GM12878 (cell line): Measurements from ENCODE around the gene NT5C3B. TPM values are rescaled to one million over a fixed set of nuclear protein-coding genes. Genes with fewer than 3 reads are reported as not detected.

Experiments
- ATAC-seq: fragments of 200-7000 bp; cut with Tn5 transposase; 3 replicates; pipeline ENCODE4 v1.9.1; 2020; ENCODE audit warnings: mild to moderate bottlenecking, moderate library complexity
- BruUV-seq: library from RNA; stranded (reverse); fragments of 400-500 nt; replicated peaks from 2 replicates; lab custom pipeline; 2021; lab: Mats Ljungman, UMichigan
- CTCF ChIA-PET: fragments of 300-600 bp; sonication (Branson Sonifier 250); formaldehyde crosslinking; extraction: SDS; loops from one replicate; lab custom pipeline; 2021; ENCODE audit warnings: inconsistent platforms; lab: Yijun Ruan, JAX
- POLR2A ChIA-PET: fragments of 350-600 bp; formaldehyde crosslinking; extraction: SDS; loops from one replicate; lab custom pipeline; 2021; ENCODE audit warnings: inconsistent platforms; lab: Charles Lee
- RAD21 ChIA-PET: fragments of 300-600 bp; sonication (Branson Sonifier 250); formaldehyde crosslinking; loops from one replicate; lab custom pipeline; 2023; ENCODE audit warnings: antibody characterized with exemption; ENCODE audit not compliant: unreplicated experiment; lab: Charles Lee
- SMC1A ChIA-PET: fragments of 300-600 bp; sonication (Branson Sonifier 250); formaldehyde crosslinking; loops from one replicate; lab custom pipeline; 2023; ENCODE audit not compliant: unreplicated experiment, uncharacterized antibody; lab: Charles Lee
- DNase-seq: peaks from one replicate; pipeline ENCODE4 v3.0.0-alpha.2; 2011; ENCODE audit warnings: low read depth, low spot score
- FAIRE-seq: peaks from 3 replicates; lab custom pipeline; 2011; peaks lifted over from hg19 to GRCh38; lab: Jason Lieb, UNC
- H2AFZ ChIP-seq: 2 replicates; pipeline ENCODE4 v1.6.0; 2011; ENCODE audit warnings: low read depth, low read length, control low read depth; ENCODE audit not compliant: control insufficient read depth
- H3K27ac ChIP-seq: 2 replicates; pipeline ENCODE4 v1.5.1; 2011; ENCODE audit warnings: control low read depth; ENCODE audit not compliant: control insufficient read depth, insufficient read depth
- H3K27me3 ChIP-seq, 2 experiments: replicated peaks in 1 of 2; 2 replicates each; pipeline versions ENCODE4 v1.6.0 to v1.6.1; 2011; ENCODE audit warnings: low read length in 1 of 2; ENCODE audit not compliant: control insufficient read depth in 2 of 2, insufficient read depth in 2 of 2
- H3K36me3 ChIP-seq, 2 experiments: 2 replicates each; pipeline ENCODE4 v1.5.1; 2011; ENCODE audit warnings: low read length in 1 of 2; ENCODE audit not compliant: control insufficient read depth in 2 of 2, insufficient read depth in 2 of 2
- H3K4me1 ChIP-seq: 2 replicates; pipeline ENCODE4 v1.6.1; 2011; ENCODE audit warnings: mild to moderate bottlenecking, low read length, moderate library complexity, mixed read lengths; ENCODE audit not compliant: control insufficient read depth, insufficient read depth
- H3K4me2 ChIP-seq: 2 replicates; pipeline ENCODE4 v1.6.0; 2011; ENCODE audit warnings: control low read depth; ENCODE audit not compliant: control insufficient read depth, insufficient read depth
- H3K4me3 ChIP-seq: fragments of 200-600 bp; sonication (generic); 2 replicates; pipeline ENCODE4 v1.5.1; 2016
- H3K79me2 ChIP-seq: 2 replicates; pipeline ENCODE4 v1.6.0; 2011; ENCODE audit warnings: low read length; ENCODE audit not compliant: control insufficient read depth, insufficient read depth
- H3K9ac ChIP-seq: 2 replicates; pipeline ENCODE4 v1.8.0; 2011; ENCODE audit warnings: low read length, control low read depth, mixed read lengths; ENCODE audit not compliant: control insufficient read depth, insufficient read depth
- H3K9me3 ChIP-seq: replicated peaks from 3 replicates; pipeline ENCODE4 v1.5.1; 2011; ENCODE audit warnings: mild to moderate bottlenecking, low read length; ENCODE audit not compliant: control insufficient read depth, insufficient read depth
- H4K20me1 ChIP-seq: 2 replicates; pipeline ENCODE4 v1.6.0; 2011; ENCODE audit not compliant: control insufficient read depth, insufficient read depth
- ATF7 ChIP-seq: fragments of 450-650 bp; IDR thresholded peaks from 2 replicates; pipeline ENCODE4 v1.6.1; 2016; ENCODE audit warnings: low read depth, mild to moderate bottlenecking
- BCL11A ChIP-seq: IDR thresholded peaks from 2 replicates; pipeline ENCODE4 v1.6.1; 2011; ENCODE audit warnings: low read depth, low read length
- MTA3 ChIP-seq: IDR thresholded peaks from 2 replicates; pipeline ENCODE4 v1.6.1; 2012; ENCODE audit warnings: low read length, inconsistent platforms, borderline replicate concordance
- RUNX3 ChIP-seq: IDR thresholded peaks from 2 replicates; pipeline ENCODE4 v1.6.1; 2012; ENCODE audit warnings: low read length, inconsistent platforms
- SPI1 ChIP-seq: IDR thresholded peaks from 2 replicates; pipeline ENCODE4 v1.6.1; 2011; ENCODE audit warnings: low read depth, mild to moderate bottlenecking, low read length, moderate library complexity, borderline replicate concordance; ENCODE audit not compliant: insufficient read depth
- ZNF384 ChIP-seq: IDR thresholded peaks from 2 replicates; pipeline ENCODE4 v1.6.1; 2012; ENCODE audit warnings: low read depth, mild to moderate bottlenecking, low read length, improper control_type of control experiment, borderline replicate concordance
- ZSCAN29 ChIP-seq: fragments of 450-650 bp; IDR thresholded peaks from 2 replicates; pipeline ENCODE4 v1.6.1; 2017; ENCODE audit warnings: mild to moderate bottlenecking, moderate library complexity
- WGBS: methylation state at CpG from one replicate; pipeline ENCODE4 v1.1.6; 2016; ENCODE audit warnings: low lambda C conversion rate; ENCODE audit not compliant: insufficient replicate concordance, insufficient coverage; ENCODE audit errors: missing lambda C conversion rate; 5-methylcytosine and 5-hydroxymethylcytosine counted together
- in situ Hi-C: fragments of 300-500 bp; cut with MboI; formaldehyde crosslinking; loops from 9 replicates; pipeline ENCODE4 v1.14.3; 2018; ENCODE audit warnings: mixed read lengths
- intact Hi-C: fragments of 100-400 bp; cut with micrococcal nuclease; formaldehyde crosslinking; loops from one replicate; pipeline ENCODE4 v1.14.2; 2022; ENCODE audit not compliant: unreplicated experiment
- polyA plus RNA-seq, 11 experiments: library from polyadenylated mRNA; depleted of rRNA in 4 of 11; unstranded in 6 of 11; stranded (reverse) in 5 of 11; fragments of >200 nt; fragmentation: Nextera tagmentation in 4 of 11; fragmentation: Illumina TruSeq in 1 of 11; extraction: Ambion mirVana in 4 of 11; extraction: Trizol in 1 of 11; gene quantifications; 1 replicate in 1 of 11; 2 replicates in 10 of 11; pipeline versions ENCODE4 v1.2.1 to v1.2.3, GENCODE V29; 2011 to 2016; ENCODE audit warnings: inconsistent platforms in 2 of 11, missing spikeins in 2 of 11, low read depth in 1 of 11
- total RNA-seq, 4 experiments: library from RNA; depleted of rRNA in 3 of 4; stranded (reverse); fragments of >200 nt in 3 of 4; fragmentation: Illumina TruSeq in 1 of 4; extraction: Trizol in 1 of 4; gene quantifications; 2 replicates each; pipeline versions ENCODE4 v1.2.1 to v1.2.3, GENCODE V29; 2013 to 2021
- TF ChIP-seq, protein P1 (sequence below): fragments of 150-350 bp; IDR thresholded peaks from 2 replicates; pipeline ENCODE4 v1.6.1; 2014; ENCODE audit warnings: mild to moderate bottlenecking, low read depth, low read length
- TF ChIP-seq, protein P2 (sequence below): fragments of 450-650 bp; IDR thresholded peaks from 2 replicates; pipeline ENCODE4 v1.6.1; 2016; ENCODE audit warnings: mild to moderate bottlenecking
- TF ChIP-seq, protein P3 (sequence below): fragments of 450-650 bp; IDR thresholded peaks from 2 replicates; pipeline ENCODE4 v1.6.1; 2018; ENCODE audit warnings: borderline replicate concordance, mild to moderate bottlenecking; ENCODE audit not compliant: partially characterized antibody

Gene NT5C3B
- total and polyA plus RNA-seq, 10 of the 15 experiments (the other 5 are each of a cell fraction or from before 2014, with no cell fraction given), result 0.52 to 64.6 (median 41.0) TPM

DNA sequence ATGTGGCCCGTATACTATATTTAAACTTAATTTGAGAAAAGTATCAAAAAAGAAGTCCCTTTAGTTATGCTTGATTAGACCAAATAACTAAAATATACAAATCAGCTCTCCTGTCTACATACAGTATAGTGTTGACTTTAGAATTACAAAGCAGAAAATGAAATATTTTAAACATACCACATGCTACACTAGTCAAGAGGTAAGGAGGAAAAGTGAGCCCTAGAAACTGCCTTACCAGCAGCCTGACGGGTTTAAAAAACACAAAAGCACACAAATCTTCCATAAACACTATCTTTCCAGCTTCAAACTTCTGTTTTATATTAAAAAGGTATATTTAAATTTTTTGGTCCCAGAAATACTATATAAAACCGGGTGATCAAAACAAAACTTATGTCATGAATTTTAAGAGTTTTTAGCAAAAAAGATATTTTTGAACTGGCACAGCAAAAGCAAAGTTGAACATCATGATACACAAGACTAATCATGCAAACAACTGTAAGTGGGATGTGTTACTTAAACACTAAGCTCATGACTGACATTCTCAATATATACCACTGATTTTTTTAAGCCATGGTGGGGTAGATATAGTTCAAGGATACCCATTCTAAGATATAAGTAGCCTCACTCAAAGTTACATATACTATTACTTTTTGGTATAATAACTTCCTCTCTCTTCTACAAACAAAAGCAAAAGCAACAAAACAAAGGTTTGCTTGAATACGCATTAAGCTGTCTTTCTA is 13.4 kb upstream of the NT5C3B start:
- in situ Hi-C loops, result no loop called here
- intact Hi-C loops, result no loop called here
- peaks cover 19% of the 10 kb centered on the region for H3K79me2 ChIP-seq
- H3K9me3 ChIP-seq, result no peaks in the 10 kb centered on the region
- H3K4me3 ChIP-seq, result no peak overlapping the region
- peaks cover 9 to 14% of the 10 kb centered on the region in 2 experiments for H3K36me3 ChIP-seq
- ChIA-PET SMC1A (interaction anchor here (0.6 to 5.2 kb wide), 10 partner anchors 10 to 158 kb away, joined by 3 to 33 read pairs (median 4); partner anchors contain the start of genes KLHL10, KLHL11, ODAD4 and P3H4), POLR2A (interaction anchor here (0.6 to 1.4 kb wide), 7 partner anchors 11 to 47 kb away, joined by 3 to 5 read pairs (median 4); no protein-coding TSS in a partner anchor), CTCF (interaction anchor here (0.6 to 2.7 kb wide), 10 partner anchors 11 to 332 kb away, joined by 3 to 18 read pairs (median 3); partner anchors contain the start of gene KLHL11), RAD21 (interaction anchor here (0.6 to 2.1 kb wide), 8 partner anchors 11 to 136 kb away, joined by 3 to 15 read pairs (median 5); partner anchors contain the start of genes KLHL10, KLHL11 and P3H4)
- H2AFZ ChIP-seq, result no peak overlapping the region
- peak overlapping the region; percentile 15; the same call in 1 of the 2 replicates for H3K27ac ChIP-seq
- DNase-seq (no peak), ATAC-seq (peak; percentile 82), FAIRE-seq (no peak)
- TF ChIP-seq ZSCAN29 (no peak), BCL11A (no peak), SPI1 (no peak), ZNF384 (0 out of 2 replicates have a peak, but pooled peaks have one; percentile 25), ATF7 (no peak), MTA3 (no peak), RUNX3 (no peak)
- TF ChIP-seq, protein P1, sequence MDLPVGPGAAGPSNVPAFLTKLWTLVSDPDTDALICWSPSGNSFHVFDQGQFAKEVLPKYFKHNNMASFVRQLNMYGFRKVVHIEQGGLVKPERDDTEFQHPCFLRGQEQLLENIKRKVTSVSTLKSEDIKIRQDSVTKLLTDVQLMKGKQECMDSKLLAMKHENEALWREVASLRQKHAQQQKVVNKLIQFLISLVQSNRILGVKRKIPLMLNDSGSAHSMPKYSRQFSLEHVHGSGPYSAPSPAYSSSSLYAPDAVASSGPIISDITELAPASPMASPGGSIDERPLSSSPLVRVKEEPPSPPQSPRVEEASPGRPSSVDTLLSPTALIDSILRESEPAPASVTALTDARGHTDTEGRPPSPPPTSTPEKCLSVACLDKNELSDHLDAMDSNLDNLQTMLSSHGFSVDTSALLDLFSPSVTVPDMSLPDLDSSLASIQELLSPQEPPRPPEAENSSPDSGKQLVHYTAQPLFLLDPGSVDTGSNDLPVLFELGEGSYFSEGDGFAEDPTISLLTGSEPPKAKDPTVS, result no peak
- TF ChIP-seq, protein P2, sequence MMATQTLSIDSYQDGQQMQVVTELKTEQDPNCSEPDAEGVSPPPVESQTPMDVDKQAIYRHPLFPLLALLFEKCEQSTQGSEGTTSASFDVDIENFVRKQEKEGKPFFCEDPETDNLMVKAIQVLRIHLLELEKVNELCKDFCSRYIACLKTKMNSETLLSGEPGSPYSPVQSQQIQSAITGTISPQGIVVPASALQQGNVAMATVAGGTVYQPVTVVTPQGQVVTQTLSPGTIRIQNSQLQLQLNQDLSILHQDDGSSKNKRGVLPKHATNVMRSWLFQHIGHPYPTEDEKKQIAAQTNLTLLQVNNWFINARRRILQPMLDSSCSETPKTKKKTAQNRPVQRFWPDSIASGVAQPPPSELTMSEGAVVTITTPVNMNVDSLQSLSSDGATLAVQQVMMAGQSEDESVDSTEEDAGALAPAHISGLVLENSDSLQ, result peak; percentile 72
- TF ChIP-seq, protein P3, sequence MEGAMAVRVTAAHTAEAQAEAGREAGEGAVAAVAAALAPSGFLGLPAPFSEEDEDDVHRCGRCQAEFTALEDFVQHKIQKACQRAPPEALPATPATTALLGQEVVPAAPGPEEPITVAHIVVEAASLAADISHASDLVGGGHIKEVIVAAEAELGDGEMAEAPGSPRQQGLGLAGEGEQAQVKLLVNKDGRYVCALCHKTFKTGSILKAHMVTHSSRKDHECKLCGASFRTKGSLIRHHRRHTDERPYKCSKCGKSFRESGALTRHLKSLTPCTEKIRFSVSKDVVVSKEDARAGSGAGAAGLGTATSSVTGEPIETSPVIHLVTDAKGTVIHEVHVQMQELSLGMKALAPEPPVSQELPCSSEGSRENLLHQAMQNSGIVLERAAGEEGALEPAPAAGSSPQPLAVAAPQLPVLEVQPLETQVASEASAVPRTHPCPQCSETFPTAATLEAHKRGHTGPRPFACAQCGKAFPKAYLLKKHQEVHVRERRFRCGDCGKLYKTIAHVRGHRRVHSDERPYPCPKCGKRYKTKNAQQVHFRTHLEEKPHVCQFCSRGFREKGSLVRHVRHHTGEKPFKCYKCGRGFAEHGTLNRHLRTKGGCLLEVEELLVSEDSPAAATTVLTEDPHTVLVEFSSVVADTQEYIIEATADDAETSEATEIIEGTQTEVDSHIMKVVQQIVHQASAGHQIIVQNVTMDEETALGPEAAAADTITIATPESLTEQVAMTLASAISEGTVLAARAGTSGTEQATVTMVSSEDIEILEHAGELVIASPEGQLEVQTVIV, result no peak
- H3K4me1 ChIP-seq, result peaks cover 8% of the 10 kb centered on the region; the same call in 1 of the 2 replicates
- no peaks in the 10 kb centered on the region for H4K20me1 ChIP-seq
- peak overlapping the region; percentile 40; the same call in 1 of the 2 replicates for H3K4me2 ChIP-seq
- H3K27me3 ChIP-seq, result no peaks in the 10 kb centered on the region
- BruUV-seq, result TSS peak; percentile 17
- WGBS, result 44% methylated on average over 4 of the region's 4 CpGs
- H3K9ac ChIP-seq, result no peak overlapping the region
